HG03521 (cell line): Measurements from ENCODE around the gene PNPLA3.
"Not testable (repeated sequence)": the region's sequence is repeated elsewhere in the genome, so short reads cannot be mapped to it uniquely, and the experiment has no call there.

Experiments used
- ATAC-seq: cut with Tn5 transposase; IDR thresholded peaks from one replicate; pipeline ENCODE4 v1.9.1; 2021; ENCODE audit warnings: mild to moderate bottlenecking, moderate library complexity; ENCODE audit not compliant: unreplicated experiment

The PNPLA3 gene

DNA sequence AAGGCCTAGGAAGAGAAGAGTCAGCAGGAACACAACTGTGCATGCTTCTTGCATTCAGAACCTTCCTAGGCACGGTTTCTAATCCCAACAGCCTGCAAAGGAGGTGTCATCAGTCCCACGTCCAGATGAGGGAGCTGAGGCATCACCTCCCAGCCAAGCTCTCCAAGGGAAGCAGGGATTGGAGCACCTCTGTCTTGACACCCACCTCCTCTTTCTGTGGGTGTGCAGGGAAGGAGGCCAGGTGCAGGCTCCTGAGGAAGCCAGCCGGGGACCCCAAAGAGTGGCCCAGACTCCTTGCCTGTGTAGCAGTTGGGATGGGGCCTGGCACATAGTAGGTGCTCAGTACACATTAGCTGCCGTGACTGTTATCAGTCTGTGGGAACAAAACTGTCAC is 33.7 kb upstream of the PNPLA3 start:
- no peak for ATAC-seq

DNA sequence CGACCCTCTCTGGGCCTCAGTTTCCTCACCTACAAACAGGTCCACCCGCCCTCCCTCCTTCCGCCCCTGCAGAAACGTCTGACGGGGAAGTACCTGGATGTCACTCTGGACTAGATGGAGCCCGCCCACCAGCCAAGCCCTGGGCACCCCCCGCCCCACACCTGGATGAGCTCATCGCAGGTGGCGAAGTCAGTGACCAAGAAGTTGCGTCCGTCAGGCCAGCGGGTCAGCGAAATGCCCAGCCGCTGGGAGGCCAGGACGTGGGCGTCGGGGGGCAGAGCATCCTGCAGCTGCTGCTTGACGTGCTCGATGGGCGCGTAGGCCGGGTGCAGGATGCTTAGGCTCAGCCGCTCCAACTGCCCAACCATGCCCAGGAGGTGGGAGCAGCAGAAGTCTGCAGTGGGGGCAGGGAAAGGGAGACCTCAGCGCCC is 32.7 kb upstream of the PNPLA3 start:
- no peak for ATAC-seq

DNA sequence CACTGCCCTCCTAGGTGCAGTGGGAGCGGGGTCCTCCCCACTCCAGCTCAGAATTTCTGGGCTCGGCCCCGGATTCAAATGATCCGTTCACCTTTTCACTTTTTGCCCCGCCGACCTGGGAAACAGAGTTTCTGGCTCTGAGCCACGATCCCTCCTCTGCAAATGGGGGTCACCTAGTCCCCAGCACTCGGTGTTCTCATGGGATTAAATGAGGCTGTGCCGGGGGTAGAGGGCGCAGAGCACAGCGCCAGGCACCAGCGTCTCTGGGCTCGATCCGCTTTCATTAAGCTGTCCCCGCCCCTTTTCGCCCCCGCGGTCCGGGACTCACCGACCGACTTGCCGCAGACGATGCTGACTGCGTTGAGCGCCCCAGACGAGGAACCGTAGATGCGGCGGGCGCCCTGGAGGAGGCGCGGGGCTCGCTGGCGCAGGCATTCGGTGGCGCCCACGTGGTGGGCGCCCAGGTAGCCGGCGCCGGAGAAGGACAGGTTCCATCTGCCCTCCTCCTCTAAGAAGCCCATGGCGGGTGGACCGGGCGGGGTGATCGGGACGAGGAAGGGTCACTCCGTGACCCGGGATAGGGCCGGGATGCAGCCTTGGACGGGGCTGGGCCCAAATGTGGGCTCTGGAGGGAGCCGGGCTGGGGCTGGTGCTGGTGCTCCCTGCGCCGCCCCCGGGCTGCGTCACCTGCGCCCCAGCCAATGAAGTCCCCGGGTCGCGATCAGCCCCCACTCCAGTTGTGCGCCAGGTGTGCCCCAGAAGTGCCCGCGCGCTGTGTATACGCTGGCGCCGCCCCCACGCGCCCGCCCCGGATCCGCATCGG is 32.0 kb upstream of the PNPLA3 start, which contains the start of gene PNPLA5:
PNPLA5 (minus strand) TSS at position 654 of the 823 bp plus-strand sequence; CDS start at position 521, 133 bp downstream.
- ATAC-seq: no peak

DNA sequence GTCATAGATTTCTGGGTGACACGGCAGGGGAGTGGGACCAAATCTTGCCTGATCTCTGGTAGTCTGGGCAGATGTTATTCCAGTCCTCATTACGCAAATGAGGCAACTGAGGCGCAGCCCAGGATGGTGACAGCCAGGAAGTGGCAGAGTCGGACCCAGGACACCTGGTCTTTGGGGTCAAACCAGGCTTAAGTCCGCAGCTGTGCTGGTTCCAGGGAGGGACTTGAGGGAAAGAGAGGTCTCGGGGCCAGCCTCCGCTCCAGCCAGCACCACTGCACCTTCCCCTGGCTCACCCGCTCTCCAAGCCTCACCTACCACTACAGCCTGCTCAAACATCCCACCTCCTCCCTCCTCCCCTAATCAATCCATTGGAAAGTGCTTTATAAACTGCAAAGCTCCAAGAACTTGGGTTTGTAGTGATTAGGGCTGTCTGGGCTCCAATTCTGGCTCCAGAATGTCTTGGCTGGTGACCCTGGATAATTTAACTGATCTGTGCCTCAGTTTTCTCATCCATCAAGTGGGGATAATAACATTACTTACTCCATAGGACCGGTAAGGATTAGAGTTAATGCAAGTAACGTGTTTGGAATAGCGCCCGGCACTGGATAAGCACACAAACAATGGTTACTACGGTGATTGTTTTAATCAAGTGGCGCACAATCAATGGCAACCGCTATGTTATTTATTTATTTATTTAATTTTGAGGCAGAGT is 31.3 kb upstream of the PNPLA3 start:
- no peak for ATAC-seq

DNA sequence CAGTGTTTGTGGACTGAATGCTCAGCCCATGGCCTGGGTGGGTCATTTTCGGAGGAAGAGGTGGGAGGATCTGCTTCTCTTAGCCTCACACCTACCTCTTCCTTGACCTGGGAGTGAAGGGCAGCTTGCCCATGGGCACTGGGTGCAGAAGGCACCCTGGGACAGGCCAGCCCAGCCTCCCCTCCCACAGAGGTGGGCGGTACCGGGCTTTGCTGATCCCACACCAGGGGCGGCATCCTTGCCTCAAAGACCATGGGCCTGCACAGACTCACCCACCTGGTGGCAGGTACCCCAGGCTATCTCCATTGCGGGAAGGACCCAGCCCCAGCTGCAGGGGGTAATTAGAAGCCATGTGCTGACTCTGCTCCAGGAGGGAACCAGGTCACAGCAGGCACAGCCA is 30.3 kb upstream of the PNPLA3 start:
- ATAC-seq: no peak

DNA sequence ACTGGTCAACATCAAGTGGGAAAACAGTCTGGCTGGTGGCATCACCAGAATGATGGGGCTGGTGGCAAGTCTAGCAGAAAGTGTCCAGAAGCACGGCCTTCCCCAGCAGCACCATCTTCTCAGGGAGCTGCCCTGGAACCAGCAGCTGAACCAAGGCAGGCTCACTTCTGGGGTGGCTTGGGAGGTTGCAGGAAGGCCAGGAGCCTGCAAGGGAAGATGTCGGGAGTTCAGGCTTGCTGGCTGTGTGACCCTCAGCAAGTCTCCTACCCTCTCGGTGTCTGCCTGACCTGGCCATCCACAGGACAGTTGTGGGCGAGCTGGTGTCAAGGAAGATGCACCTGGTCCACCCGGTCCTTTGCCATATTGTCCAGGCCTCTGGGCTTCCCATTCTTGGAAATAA is 29.5 kb upstream of the PNPLA3 start:
- no peak for ATAC-seq

DNA sequence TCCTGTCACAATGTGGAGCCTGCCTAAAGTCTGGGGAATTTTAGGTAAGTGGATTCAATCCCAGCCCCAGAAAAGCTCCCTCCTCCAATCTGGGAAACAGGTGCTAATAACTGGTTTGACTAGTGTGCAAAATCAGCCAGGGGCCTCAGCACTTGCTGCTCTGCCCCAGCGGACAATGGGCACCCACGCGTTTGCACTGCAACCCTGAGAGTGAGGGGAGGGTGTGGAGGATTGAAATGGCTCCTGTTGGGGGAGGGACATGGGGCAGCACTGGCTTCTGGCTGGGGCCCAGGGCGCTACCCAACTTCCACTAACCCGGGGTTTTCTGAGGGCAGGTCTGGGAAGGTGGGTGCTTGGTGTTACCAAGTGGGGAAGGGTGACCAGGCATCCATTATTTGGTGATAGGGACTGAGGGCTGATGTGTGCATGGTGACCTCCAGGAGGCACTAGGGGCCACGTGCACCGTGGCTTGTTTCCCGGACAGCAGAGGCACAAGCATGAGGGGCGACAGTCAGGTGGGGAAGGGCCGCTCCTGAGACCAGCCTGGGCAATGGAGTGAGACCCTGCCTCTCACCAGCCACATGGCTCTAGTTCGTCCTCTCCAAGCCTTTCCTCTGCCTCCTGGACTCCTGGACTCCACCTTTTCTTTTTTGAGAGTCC is 27.5 kb upstream of the PNPLA3 start:
- ATAC-seq: no peak

DNA sequence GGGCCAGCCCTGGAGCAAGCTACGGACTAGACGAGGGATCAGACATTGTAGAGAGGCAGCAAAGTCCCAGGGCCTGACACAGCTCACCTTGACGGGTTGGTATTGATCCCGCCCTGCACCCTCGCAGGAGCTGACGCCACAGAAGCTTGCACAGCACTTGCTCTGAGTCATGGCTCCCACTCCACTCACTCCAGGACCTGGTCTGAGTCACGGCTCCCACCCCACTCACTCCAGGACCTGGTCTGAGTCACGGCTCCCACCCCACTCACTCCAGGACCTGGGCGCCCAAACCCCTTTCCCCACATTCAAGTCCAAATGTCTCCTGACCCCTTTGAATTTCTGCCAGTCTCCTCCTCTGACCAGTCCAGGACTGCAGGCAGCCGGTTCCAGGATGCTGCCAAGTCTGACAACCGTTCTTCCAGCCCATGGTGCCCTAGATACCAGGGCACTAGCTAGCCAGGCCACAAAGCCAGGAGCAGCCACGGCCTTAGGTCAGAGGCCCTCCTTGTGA is 25.8 kb upstream of the PNPLA3 start:
- ATAC-seq: no peak

DNA sequence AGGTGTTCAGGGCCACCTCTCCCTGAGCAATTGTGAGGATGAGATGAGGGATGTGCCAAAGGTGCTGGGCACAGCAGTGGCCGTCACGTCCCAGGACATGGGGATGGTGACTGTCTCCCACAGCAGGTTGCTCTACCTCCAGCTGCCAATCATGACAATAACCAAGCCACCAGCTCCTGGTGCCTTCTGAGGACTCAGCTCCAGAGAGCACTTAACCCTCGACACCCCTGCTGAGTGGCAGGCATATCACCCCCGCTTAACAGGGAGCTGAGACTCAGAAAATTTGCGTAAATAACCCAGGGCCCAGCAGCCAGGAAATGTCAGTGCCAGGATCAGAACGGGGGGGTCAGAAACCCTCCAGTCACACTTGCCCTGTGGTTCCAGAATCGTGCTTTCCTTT is 23.4 kb upstream of the PNPLA3 start:
- ATAC-seq: no peak

DNA sequence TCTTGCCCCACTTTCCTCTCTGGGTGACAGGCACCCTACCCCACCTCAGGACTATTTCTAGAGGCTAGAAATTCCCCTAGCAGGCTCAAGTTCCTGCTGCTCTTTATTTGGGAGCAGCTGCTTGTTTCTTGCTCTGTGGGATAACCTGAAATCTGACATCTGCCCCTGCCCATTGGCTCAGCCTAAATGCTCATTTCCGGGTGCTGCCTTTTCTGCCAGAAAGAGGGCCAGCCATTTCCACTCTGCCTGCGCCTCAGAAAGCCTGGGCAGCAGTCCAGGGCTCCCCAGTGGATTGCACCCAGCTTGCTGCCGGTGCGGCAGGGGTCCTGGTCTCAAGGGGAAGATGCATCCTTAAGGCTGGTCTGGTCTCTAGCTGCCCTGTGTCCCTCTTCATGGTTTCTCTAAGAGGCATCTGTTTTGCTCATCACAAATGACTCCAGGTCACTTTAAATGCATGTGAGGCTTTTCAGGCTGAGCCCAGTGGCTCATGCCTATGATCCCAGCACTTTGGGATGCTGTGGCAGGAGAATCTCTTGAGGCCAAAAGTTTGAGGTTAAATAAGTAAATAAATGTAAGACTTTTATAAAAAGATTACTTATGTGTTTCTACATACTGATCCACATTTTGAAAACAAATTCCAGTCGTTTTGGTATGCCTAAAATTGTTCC is 21.5 kb upstream of the PNPLA3 start:
- ATAC-seq: no peak

DNA sequence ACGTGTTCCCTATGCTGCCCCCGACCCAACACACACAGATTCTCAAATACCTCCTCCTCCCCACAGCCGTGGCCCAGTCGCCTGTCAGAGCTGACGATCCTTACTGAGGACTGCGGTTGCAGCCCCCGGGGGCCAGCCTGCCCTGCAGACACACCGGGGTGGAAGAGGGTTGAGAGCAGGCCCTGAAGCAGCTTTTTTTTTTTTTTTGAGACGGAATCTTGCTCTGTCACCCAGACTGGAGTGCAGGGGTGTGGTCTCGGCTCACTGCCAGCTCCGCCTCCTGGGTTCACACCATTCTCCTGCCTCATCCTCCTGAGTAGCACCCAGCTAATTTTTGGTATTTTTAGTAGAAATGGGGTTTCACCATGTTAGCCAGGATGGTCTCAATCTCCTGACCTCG is 20.6 kb upstream of the PNPLA3 start:
- ATAC-seq: not testable (repeated sequence)

DNA sequence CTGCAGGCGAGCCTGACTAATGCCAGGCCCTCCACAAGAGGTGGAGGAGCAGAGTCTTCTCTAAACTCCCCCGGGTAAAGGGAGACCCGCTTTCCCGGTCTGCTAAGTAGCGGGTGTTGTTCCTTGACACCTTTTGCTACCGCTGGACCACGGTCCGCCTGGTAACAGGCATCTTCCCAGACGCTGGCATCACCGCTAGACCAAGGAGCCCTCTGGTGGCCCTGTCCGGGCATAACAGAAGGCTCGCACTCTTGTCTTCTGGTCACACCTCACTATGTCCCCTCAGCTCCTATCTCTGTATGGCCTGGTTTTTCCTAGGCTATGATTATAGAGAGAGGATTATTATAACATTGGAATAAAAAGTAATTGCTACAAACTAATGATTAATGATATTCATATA is 19.2 kb upstream of the PNPLA3 start:
- ATAC-seq: not testable (repeated sequence)

DNA sequence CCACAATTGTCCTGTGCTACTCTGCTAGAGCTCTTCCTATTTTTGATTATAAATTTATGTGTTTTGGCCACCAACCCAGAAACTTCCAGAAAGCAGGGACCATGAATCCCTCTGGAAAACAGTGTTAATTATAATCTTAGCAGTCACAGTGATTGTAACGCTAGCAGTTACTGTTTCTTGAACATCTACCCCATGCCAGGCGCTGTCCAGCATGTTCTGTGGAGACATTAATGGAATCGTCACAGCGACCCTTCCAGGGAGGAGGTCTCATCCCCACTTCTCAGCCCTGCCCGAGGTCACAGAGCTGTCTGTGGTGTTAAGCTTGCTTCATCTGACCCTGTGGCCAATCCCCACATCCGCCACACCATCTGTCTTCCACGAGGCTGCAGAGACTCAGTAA is 17.9 kb upstream of the PNPLA3 start:
- ATAC-seq: no peak

DNA sequence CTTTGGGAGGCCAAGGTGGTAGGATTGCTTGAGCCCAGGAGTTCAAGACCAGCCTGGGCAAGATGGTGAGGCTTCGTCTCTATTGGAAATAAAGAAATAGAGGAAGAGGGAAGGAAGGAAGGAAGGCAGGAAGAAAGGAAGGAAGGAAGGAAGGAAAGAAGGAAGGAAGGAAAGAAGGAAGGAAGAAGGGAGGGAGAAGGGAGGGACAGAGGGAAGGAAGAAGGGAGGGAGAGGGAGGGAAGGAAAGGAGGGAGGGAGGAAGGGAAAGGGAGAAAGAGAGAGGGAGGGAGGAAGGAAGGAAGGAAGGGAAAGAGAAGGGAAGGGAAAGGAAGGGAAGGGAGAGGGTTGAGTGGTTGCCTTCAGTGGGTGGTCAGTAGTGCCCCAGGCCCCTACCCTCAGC is 13.9 kb upstream of the PNPLA3 start:
- no peak for ATAC-seq

DNA sequence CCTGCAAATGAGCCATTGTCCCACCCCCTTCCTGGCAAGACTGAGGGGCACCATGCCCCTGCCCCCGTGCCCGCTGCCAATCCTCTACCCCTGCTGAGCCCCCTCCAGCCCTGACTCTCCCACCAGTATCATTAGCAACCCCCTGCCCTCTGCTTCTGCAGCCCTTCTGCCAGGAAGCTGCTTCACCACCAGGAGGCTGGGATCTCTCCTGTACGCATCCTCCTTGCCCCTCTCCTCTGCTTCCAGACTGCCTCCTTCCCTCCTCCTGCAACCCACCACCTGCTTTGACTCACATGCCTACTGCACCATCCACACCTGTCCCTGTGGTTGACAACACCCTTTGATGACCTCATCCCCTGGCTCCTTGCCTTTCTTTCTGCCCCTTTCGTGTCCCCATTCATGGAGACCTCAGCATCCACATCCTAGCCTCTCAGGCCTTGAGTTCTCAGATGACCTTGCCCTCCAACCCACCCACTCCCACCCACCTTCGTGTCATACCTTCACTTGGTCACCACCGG is 13.4 kb upstream of the PNPLA3 start:
- ATAC-seq: no peak

DNA sequence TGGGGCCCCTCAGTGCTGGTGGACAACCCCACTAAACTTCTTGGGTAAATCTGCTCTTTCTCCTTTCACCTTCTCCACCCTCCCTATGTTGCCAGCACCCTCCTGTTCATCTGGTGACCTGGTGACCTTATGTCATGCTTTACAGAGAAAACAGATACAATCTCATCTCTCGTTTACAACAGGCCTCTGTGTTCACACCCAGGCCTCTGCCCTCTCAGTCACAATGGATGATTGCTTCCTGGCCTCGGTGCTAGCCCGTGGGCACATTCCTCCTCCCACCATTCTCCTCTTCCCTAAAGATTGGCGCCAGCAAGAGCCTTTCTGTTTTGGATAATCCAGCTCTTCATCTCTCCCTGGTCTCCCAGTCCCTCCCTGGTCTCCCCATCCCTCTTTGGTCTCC is 12.3 kb upstream of the PNPLA3 start:
- ATAC-seq: no peak

DNA sequence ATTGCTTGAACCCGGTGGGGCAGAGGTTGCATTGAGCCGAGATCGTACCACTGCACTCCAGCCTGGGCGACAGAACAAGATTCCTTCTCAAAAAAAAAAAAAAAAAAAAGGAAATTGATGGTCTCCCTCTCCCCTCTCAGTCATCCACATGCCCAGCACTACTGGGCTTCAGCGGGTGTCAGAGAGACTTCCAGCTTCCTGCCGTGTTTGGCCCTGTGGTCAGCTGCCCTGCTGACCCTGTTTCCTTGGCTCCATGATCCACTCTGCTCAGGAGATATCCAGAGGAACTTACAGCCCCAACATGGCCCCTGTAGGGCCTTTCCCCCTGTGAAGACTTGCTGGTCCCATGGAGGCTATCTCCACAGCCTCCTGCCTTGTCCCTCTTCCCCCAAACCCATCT is 6.1 kb upstream of the PNPLA3 start:
- ATAC-seq: no peak

DNA sequence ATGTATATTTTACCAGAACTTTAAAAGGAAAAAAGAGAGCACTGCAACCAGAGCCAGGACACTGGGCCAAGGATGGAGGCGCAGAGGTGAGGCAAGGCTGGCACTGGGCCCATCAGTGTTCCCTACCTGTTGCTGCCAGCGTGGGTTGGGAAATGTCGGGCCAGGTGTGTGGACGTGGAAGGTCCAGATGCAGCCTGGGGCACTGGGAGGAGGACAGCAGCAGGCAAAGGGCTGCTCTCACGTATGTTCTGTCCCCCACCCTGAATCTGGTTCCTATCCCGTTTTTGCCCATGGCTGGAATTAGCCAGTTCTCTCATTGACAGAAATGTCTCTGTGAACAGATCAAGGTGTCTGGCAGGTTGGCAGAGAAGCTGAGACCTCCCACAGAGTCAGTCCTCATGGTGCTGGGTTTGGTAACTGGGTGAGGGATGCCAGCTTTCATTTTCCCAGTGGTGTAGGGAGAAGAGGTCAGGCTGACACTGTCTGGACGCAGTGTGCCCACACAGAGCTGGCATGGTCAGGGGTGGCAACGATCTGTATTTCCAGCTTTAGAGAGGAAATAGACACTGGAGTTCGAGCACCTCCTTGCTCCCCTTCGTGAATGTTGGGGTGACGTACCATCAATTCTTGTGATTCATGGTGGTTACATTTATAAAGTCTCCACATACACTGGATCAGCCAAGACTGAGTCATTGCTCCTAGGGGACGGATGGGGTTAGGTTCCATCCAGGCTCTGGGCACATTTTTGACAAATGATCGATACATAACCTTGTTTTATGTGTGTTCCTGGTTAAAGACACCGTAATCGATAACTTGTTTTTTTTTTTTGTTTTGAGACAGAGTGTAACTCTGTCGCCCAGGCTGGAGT is 4.3 kb upstream of the PNPLA3 start:
- no peak for ATAC-seq

DNA sequence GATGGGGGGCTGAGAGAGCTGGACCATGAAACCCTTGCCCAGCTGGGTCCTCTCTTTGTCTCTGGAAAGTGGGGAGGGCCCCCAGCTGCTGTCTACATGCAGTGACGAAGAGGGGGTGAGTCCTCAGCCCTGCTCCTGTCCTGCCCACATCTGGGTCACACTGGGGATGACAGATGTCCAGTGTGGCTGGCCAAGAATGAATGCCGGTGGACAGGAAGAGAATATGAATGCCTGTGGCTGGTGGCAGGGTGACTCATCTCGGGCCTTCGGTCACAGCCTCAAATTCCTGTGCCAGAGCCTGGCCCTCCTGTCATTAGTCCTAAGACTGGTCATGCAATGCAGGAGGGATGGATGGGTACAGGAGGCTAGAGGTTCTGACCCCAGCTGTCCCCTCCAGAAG is 2.2 kb upstream of the PNPLA3 start:
- no peak for ATAC-seq

DNA sequence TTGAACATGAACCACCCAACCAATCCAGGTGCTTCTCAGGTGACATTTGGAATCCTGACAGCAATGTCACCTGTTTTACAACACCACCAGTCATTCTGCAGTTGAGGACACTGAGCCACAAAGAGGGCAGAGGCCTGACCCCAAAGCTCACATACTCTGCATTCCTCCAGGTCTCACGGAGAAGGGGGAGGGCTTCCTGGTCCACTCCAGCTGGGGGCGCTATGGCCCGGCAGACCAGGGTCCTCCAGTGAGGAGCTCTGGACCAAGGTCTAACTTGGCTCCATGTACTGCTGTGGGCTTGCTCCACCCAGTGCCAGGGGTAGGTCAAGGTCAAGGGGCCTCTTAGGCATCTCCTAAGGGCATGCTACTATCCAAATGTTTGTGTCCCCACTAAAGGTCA is 1.5 kb upstream of the PNPLA3 start:
- ATAC-seq: no peak
